HG03558 (cell line): ENCODE data around the gene UBB.
A peak's percentile ranks its signal among the peaks of the same experiment; 100 is the strongest.

ENCODE experiments used
- ATAC-seq: cut with Tn5 transposase; IDR thresholded peaks from one replicate; pipeline ENCODE4 v1.9.1; 2021; ENCODE audit warnings: moderate number of reproducible peaks; ENCODE audit not compliant: unreplicated experiment; ENCODE audit errors: extremely low read depth

The UBB gene

DNA sequence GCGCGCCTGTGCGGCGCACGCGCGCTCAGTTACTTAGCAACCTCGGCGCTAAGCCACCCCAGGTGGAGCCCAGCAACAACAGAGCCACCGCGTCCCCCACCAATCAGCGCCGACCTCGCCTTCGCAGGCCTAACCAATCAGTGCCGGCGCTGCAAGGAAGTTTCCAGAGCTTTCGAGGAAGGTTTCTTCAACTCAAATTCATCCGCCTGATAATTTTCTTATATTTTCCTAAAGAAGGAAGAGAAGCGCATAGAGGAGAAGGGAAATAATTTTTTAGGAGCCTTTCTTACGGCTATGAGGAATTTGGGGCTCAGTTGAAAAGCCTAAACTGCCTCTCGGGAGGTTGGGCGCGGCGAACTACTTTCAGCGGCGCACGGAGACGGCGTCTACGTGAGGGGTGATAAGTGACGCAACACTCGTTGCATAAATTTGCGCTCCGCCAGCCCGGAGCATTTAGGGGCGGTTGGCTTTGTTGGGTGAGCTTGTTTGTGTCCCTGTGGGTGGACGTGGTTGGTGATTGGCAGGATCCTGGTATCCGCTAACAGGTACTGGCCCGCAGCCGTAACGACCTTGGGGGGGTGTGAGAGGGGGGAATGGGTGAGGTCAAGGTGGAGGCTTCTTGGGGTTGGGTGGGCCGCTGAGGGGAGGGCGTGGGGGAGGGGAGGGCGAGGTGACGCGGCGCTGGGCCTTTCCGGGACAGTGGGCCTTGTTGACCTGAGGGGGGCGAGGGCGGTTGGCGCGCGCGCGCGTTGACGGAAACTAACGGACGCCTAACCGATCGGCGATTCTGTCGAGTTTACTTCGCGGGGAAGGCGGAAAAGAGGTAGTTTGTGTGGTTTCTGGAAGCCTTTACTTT, at the start of gene UBB:
TSS of gene UBB (plus strand) at position 452 of the 856 bp plus-strand sequence. CDS start 817 bp downstream, outside the sequence.
- peak; percentile 60 for ATAC-seq

DNA sequence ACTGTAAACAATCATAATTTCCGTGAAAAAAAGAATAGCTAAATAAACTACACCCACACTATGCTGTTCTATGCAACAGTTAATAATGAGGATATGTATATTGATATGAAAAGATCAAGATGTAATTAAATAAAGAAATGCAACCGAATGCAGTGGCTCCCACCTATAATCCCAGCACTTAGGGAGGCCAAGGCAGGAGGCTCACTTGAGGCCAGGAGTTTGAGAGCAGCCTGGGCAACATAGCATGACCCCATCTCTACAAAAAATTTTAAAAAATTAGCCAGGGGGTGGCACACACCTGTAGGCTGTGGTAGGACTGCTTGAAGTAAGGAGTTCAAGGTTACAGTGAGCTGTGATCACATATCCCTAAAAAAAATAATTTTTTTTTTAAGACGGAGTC, 42.5 kb upstream of the UBB start:
- no peak for ATAC-seq

DNA sequence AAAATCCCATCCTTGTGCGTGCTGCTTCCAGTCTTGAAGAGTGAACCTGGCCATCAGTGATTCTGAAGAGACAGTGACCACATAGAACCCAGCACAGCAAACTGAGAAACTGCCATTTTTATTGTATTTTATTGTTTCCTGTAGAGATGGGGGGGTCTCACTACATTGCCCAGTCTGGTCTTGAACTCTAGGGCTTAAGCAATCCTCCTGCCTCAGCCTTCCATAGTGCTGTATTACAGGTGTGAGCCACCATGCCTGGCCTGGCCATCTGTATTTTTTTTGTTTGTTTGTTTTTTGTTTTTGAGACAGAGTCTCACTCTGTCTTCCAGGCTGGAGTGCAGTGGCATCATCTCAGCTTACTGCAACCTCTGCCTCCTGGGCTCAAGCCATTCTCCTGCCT, 41.5 kb upstream of the UBB start:
- ATAC-seq: no peak

DNA sequence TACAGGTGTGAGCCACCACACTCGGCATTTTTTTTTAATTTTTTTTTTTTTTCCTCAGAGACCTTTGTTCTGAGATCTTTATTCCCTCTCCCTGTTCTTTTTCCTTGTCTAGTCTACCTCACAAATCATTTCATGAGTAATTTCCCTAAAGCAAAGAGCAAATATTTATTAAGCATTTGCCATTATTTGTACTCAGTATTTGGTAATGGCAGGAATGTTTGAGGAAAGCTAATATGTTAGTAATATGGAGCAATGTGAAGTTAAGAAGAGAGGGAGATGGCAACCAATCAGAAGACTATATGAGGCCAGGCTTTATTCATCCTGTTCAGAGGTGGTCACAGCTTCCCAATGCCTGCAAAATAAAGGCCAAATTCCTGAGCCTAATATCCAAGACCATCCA, 40.9 kb upstream of the UBB start:
- no peak for ATAC-seq

DNA sequence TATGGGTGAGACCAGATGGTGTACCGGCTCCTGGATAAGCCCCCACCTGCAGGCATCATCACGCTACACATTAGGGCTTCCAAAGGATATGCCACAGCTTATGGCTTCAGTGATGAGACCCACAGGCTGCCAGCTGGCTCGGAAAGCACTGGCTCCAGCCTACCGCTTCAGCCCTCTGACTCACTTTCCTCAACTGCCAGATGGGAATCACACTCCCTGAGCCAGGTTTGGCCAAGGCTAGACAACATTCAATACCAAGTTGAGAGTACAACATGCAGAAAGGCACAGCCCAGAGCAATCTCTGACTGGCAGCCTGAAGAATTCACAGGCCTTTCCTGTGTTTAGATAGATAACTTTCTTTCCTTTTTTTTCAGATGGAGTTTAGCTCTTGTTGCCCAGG, 37.9 kb upstream of the UBB start:
- no peak for ATAC-seq

DNA sequence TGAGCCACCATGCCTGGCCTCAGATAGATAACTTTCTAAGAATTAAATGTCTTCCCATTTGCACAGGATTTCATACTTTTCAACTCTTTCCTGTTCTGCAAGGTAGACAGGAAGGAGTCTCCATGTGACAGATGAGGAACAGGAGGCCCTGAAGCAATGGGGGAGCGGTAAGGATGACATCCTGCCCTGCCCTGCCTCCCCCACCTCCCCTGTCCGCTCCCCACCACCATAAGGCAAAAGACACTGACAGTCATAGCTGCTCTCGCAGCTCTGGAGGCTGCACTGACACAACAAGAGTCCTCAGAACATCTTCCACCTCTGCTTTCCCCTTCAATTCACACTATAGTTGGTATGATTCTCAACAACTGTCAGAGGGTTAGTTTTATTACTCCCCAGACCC, 37.3 kb upstream of the UBB start:
- no peak for ATAC-seq

DNA sequence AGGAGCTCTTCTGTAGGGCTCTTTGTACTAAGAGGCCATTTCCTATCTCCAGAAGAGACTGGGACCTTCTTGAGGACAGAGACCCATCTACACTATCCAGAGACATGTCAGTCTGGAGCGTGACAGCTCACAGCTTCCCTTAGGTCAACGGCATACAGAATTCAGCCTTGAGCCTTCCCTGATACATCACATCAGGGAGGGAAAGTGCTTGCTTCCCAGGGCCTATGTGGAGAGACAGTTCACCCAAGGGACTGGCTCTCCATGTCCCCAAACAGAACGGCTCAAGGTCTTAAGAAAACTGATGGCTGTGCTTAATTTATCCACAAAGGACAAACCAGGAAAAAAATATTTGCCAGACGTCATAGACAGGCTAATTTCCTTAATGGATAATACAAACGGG, 35.3 kb upstream of the UBB start:
- no peak for ATAC-seq

DNA sequence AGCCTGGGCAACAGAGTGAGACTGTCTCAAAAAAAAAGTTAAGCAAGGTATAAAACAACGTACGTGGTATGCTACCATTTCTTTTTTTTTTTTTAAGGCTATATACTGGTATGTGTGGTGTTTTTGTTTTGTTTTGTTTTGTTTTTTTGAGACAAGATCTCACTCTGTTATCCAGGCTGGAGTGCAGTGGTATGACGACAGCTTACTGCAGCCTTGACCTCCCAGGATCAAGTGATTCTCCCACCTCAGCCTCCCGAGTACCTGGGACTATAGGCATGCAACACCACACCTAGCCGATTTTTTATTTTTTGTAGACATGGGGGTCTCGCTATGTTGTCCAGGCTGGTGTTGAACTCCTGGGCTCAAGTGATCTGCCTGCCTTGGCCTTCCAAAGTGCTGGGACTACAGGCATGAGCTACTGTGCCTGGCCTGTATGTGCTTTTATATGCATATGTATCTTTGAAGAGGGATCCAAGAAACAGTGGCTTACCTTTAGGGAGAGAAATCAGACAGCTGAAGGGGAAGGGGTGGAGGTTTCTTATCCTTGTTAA, 34.1 kb upstream of the UBB start:
- ATAC-seq: no peak

DNA sequence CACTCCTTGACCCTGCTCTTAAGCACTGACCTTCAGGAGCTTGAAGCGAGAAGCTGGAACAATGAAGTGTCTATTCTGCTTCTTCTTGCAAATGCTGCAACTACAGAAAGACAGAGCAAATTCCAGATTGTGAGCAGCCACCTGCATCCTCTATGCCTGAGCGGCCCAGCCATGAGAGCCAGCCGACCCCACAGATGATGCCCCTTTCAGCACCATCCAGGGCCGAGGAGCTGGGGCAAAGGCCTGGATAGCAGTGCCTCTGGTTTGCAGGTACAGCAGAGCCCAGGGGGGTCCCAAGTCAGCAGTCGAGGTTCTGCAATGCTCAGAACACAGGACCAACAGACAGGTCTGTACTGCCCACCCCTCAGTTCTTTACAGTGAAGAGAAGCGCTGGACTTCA, 32.3 kb upstream of the UBB start:
- no peak for ATAC-seq

DNA sequence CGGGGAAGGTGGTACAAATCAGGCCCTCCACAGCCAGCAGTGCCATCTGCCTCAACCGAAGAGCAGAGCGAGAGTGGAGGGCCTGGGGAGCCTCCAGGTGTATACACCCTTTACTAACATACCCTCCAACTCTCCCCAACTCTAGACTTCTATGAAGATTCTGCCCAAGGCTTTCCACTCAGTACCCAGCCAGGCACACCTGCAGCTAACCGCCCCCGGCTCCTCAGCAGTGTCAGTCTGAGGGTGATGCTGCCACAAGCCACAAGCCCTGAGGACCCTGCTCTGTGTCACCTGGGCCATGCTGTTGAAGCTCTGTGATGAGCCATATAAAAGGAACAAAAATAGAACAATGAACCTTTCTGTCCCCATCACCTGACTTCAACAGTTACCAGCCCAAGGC, 31.5 kb upstream of the UBB start:
- no peak for ATAC-seq

DNA sequence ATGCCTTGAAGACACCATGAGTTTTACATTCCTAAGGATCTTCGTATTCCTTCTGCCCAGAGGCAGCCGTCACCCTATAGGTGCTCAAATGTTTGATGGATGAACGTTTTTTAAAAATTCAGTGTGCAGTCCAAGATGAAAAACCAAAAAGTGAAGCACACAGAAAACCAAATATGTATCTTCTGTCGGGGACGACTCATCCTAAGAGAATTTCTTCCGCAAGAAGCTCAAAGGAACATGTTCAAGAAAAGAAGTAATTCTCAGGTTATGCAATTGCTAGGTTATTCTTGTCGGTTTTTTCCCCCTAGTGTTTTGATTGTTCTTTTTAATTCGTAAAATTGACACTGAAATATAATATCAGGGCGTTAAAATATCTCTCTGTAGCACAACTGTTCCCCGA, 29.1 kb upstream of the UBB start:
- no peak for ATAC-seq

DNA sequence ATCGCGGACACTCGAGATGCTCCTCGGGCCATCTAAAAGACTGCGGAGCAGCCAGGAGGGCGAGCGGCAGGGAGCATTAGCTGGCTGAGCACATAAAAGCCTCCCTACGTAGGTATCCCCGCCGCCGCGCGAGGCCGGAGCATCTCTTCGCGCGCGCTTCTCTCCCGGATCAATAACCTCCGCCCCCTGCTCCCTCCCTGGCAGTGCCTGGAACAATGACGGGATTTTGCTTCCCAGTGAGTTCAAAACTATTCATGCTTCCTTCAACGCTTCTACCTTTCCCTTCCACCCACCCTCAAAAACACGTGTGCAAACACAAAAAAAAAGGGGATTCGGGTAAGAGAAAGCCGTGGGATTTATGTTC, 28.6 kb upstream of the UBB start:
- no peak for ATAC-seq

DNA sequence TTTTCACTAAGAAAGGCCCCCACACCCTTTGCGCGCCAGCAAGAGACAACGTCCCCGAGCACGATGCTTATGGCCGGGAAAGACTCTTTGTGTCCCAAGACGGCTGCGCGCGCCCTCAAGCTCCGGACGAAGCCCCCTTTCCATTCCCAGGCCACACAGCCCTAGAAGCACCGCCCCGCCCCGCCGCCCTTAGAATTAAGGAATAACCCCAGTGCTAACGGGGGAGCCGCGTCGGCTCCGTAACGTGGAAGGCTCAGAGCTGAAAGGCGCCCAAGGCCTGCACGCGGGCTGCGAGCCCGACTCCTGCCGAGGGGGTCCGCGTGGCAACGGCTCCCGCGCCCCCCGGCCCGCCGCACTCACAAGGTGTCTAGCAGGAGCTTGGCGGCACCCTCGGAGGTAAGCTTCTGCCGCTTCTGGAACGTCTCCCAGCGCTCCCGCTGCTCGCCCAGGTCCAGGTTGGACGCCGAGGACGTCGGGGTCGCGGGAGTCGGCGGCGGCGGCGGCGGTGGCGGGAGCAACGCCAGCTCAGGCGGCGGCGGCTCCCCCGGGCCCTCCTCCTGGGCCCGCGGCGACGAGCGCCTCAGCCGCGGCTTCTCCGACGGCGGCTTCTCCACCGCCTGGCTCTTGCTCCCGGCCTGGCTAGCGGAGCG, 28.1 kb upstream of the UBB start:
- ATAC-seq: no peak

DNA sequence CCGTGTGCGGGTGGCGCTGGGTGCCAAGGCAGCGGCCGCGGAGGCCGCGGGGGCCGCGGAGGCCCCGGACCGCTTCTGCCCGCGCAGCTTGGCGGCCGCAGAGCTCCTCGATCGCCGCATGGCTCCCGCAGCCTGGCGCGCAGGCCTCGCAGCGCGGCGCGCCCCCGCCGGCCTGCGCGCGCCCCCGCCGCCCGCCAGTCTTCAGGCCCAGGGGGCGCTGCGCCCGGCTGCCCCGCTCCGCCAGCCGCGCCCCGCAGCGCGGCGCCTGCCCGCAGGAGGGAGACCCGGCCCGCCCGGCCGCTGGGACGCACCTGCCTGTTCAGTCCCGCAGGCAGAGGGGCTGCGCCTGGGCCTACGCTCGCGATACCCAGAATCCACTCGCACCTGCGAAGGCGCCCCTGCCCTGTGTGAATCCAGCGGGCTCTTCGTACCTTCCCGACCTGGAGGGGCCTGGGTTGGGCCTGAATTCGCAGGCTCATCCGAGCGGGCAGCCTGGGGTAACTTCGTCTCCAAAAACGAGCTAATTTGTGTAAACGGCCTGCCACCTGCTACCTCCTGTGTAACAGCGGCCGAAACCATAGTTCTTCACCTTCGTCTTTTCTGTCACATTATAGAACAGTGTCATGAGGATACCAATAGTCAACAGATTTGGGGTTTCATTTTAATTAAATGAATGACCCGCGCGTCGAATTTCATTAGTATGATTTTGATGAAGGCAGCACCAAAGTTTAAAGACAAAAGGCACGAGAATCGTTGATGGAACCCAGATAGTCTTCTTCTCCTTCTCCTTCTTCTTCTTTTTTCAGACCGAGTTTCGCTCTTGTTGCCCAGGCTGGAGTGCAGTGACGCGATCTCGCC, 27.3 kb upstream of the UBB start, which contains the start of gene CENPV:
TSS of gene CENPV (minus strand) at position 153 of the 858 bp plus-strand sequence. CDS start at position 120, 33 bp downstream.
- no peak for ATAC-seq

DNA sequence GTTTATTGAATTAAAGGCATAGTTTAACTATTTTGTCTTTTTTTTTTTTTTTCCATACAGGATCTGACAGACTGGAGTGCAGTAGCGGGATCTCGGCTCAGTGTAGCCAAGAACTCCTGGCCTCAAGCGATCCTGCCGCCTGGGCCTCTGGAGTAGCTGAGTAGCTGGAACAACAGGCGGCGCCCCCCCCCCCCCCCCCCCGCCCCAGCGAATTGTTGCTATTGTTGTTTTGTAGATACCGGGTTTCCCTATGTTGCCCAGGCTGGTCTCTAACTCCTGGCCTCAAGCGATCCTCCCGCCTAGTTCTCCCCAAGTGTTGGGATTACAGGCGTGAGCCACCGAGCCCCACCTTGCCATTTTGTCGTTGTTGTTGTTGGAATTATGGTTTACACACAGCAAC, 26.3 kb upstream of the UBB start:
- no peak for ATAC-seq

DNA sequence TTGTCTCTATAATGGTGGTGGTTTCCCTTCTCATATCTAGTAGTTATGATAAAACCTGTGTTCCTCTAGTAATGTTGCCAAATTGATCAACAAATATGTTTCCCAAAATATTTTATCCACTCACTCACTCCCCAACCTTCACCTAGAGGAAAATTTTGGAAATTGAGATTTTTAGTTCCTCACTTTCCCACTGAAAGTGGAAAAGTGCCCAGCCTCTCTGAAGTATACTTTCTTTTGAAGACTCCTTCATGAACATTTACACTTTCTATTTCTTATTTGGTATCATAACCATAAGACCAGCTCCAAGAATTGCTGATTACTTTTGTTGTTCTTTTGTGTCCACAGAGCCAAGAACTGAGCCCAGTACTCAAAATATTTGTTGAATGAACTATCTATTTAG, 22.5 kb upstream of the UBB start:
- no peak for ATAC-seq

DNA sequence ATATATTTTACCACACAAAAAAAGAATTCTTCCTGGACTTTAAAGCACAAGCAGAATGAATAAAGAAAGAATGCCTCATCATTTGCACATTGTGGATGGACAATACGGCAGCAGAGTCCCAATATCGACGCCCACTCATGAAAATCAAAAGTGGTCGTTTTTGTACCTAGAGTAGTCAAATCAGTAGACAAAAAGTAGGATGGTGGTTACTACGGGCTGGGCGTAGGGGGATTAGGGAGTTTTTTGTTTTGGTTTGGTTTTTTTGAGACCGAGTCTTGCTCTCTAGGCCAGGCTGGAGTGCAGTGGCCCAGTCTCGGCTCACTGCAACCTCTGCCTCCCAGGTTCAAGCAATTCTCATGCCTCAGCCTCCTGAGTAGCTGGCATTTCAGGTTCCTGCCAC, 19.0 kb upstream of the UBB start:
- no peak for ATAC-seq

DNA sequence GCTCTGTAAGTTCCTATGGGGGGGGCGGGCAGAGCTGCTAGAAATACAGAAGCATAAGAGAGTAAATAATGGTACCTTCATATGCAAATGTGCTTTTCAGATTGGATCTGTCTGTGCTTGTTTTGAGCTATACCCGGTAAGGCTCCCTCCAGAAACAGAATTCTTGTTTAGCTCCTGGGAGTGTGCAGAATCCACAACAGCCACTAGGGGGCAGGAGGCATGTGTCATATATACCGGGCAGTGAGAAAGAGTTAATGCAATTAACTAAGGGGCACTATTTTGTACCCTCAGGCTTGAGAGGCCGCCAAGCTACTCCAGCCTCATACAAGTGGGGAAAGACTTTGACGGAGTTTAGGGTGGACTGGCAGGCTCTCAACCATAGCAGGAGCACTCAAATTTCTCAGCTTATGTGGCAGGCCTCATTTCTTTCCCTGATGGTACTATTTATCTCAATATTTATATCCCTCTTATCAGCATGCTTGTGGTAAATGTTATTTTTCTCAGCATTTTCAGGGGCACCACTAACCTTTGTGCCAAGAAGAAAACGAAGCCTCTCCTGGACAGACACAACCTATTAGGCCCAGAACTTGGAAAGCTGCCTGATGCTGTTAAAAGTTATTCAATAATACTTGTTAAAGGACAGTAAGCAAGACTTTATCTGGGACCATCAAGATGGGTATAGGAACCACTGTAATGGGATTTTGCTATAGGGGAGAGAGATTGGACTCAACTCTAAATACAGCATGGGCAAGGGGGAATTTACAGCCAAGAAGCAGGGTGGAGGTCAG, 16.9 kb upstream of the UBB start:
- ATAC-seq: no peak

DNA sequence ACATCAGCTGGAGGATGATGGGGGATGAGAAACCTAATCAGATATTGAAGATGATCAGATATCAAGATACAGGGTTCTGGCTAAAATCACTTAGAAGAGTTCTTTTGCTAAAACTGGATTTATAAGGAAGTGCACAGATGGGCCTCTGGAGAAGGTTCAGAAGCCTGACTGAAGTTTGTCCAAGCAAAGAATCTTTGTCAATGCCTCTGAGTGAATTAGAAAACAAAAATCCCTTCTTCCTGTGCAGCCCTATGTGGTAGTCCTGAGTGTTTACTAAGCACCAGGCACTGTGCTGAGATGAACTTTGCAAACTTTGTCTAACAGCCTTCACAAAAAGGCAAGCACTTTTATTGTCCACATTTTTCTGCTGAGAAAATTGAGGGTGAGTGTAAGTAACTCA, 16.3 kb upstream of the UBB start:
- ATAC-seq: no peak

DNA sequence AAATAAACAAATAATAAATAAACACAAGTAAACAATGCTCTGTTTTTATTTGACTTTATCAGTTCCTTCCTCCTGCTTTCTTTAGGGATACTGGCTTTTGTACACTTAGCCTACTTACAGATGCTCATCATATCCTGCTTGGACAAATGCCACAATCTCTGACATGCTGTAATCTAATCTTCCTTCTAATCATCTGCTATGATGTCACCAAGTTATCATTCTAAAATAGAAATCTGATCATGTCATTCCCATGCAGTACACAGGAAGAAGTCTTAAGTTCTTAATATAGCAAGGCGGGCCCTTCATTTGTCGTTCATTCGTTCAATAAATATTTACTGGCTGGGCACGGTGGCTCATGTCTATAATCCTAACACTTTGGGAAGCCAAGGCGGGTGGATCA, 9.1 kb upstream of the UBB start:
- no peak for ATAC-seq
